ENCODE measurements around the gene CLECL1.

Gene CLECL1

DNA sequence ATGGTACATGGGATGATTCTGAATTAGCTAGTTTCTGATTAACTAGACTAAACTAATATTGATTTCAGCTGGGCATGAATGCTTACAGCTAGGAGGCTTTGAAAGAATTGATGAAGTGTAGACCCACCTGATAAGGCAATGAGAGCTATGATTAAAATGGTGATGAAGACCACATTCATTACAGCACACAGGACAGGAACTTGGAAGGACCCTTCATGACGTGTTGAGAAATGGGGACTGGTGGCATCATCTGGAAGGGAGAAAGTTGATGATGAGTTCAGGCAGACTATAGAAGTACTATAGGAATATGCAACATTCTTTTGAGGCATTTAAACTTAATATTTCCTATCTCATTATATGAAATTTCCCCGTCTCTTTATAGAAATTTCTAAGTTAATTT lies 23.3 kb upstream of the CLECL1 start:
- no peak for TF ChIP-seq POLR2A (IDR thresholded peaks at IDR 0.05; ENCODE audit: low read depth, low read length)
- no peak for FAIRE-seq
- no peak for DNase-seq (ENCODE audit: insufficient read length, low spot score)

DNA sequence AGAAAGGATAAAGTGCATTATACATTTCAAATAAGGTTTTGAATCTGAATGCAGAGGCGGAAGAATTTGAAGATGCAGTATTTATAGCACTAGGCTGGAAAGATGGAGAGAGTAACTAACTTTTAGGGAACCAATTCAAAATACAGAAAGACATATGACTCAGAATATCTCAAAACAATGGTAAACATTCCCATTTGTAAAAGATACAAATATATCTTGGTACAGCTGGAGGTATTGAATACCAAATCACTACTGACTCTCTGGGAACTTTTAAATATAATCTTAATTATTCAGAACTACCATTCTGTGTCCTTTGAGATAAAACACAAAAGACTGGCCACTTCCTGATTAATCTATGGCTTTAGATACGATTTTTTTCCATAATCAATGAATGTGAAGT lies 22.7 kb upstream of the CLECL1 start:
- no peak for DNase-seq (ENCODE audit: insufficient read length, low spot score)
- TF ChIP-seq POLR2A (IDR thresholded peaks at IDR 0.05; ENCODE audit: low read depth, low read length) = no peak
- FAIRE-seq = no peak

- FAIRE-seq (no peak), DNase-seq (ENCODE audit: insufficient read length, low spot score) (no peak)
- no peak for TF ChIP-seq POLR2A (IDR thresholded peaks at IDR 0.05; ENCODE audit: low read depth, low read length)
Observed at GRCh38 chr12:9755035-9755434, 22.1 kb upstream of the CLECL1 start.

DNA sequence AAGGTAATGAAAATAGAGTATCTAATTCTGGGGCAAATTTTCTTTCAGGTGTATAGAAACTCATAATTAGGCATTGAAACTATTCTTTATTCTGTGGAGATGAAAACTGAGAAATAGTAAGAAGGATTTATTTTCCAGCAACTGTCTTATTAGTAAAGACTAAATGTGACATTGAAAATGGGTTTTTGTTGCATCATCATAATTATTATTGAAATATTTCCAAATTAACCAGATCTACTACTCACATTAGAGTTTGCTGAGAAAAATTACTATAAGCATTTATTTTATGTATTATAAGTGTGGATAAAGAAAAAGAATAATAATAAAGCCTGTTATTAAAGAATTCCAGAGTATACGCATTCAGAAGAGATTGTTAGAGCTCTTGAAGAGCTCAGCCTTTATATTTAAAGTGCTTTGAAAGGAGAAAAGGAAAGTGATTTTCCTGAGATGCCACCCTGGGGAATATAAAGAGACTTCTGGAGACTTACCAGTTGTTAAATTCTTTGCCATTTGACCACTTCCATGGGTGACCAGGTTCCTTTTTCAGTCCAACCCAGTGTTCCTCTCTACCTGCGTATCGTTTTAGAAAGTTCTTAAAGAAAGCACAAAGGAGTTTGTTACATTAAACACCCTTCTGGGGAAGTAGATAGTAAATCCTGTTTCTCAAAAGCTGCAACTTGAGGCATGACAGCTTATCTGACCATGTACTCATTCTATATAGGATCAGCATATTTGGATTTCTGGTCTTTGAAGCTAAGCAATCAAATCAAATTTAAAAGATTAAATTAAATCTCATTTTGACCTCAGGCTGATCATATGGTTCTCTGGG lies 21.4 kb upstream of the CLECL1 start:
- FAIRE-seq = no peak
- no peak for TF ChIP-seq POLR2A (IDR thresholded peaks at IDR 0.05; ENCODE audit: low read depth, low read length)

DNA sequence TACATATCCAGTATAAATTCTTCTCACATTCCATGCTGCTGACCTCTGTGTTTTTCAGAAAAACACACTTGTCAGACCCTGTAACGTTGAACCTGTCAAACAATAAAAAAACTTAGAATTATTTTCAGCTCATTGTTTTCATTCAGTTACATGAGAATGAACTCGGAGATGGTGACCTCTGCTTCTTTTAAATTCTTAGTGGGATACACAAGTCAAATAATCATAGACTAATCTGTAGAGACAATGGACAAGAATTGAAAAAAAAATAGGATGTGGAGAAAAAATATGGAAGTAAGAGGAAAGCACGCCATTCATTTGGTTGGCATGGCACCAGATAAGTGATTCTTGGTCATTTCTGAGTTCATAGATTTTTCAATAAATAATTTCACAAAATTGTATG lies 20.6 kb upstream of the CLECL1 start:
- DNase-seq (ENCODE audit: insufficient read length, low spot score) = no peak
- TF ChIP-seq POLR2A (IDR thresholded peaks at IDR 0.05; ENCODE audit: low read depth, low read length) = no peak
- FAIRE-seq = no peak

More for the DNA sequence above, 21.4 kb upstream of the CLECL1 start:
- no peak for DNase-seq (ENCODE audit: insufficient read length, low spot score)

- DNase-seq (ENCODE audit: insufficient read length, low spot score) (no peak), FAIRE-seq (no peak)
- TF ChIP-seq POLR2A (IDR thresholded peaks at IDR 0.05; ENCODE audit: low read depth, low read length) = no peak
Observed at GRCh38 chr12:9753073-9753472, 20.2 kb upstream of the CLECL1 start.

DNA sequence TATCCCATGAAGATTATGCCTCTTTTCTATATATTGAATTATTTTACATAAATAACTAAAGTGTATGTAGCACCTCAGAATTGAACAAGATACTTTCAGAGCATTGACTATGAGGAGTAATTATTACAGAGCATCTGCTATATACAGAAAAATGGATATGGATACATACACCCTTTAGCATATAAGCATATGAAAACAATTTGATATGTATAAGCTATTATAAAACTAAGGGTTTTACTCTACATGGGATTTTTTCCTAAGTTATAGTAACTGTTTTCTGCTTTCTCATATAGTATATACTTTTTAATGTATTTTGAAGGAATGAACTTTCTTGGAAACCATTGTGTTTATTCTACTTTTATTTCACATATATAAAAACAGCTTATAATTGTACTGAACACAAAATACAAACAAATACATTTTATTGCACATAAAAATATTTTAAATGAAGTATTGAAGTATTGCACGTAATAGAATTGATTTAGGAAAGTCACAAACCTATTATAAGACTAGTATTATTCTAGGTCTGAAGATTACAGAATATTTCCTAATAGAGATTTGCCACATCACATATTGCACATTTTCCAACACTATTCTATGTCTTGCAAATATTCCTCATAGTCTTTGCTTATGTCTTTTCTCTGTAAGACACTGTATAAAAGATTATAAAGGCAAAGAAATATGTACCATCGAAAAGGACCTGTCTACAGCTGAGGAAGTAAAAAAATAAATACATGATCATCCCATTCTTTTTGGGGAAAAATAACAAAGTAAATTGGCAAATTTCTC lies 19.4 kb upstream of the CLECL1 start:
- DNase-seq (ENCODE audit: insufficient read length, low spot score) = no peak
- no peak for FAIRE-seq

DNA sequence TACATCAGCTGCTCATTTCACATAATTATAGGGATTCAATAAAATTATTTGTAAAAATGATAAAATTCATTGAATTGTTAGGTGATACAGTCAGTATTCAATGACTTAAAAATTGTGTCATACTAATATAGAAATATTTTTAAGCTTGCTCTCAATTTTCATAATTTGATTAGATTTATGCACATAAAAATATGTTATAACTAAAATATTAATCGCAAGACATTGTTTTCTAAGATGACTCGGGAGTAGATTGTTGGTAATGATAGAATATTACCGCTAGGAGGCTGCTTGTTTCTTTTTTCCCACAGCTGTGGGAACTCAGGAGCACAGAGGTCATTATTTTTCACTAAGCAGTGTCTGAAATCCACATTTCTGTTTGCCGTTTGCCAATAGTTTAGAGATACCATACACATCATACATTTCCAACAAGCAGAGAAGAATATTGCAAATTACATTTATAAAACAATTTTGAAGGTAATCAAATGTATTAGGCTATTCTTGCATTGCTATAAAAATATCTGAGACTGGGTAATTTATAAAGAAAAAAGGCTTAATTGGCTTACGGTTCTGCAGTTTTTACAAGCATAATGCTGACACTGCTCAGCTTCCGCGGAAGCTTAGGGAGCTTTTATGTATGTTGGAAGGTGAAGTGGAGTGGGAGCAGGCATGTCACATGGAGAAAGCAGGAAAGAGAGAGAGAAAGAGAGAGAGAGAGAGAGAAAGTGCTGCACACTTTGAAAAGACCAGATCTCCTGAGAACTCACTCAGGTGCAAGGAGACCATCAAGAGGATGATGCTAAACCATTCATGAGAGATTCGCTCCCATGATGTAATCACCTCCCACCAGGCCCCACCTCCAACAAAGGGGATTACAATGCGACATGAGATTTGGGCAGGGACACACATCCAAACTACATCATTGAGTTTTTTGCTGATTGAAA lies 18.6 kb upstream of the CLECL1 start:
- FAIRE-seq (peak; percentile 75), DNase-seq (ENCODE audit: insufficient read length, low spot score) (peak; percentile 15)
- no peak for TF ChIP-seq POLR2A (IDR thresholded peaks at IDR 0.05; ENCODE audit: low read depth, low read length)

More for the DNA sequence above, 19.4 kb upstream of the CLECL1 start:
- TF ChIP-seq POLR2A (IDR thresholded peaks at IDR 0.05; ENCODE audit: low read depth, low read length) = no peak

GRCh38 chr12:9750276-9751203 lies 17.6 kb upstream of the CLECL1 start:
- peak; percentile 88 for FAIRE-seq

DNA sequence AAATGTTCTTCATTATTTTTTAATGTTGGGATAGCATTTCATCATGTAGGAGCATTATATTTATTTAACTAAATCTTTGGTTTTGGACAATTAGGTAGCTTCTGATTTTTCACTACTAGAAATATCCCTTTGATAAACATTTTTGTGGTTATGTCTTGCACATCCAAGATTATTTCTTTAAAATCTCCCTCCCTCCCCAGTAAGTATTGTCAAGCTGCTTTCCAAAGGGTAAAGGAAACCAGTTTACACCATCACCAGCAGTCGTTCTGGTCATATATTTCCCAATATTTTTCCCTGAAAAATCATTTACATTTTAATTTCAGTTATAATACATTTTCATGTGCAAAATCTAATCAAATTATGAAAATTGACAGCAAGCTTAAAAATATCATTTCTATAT lies 16.7 kb upstream of the CLECL1 start:
- FAIRE-seq = no peak
- no peak for TF ChIP-seq POLR2A (IDR thresholded peaks at IDR 0.05; ENCODE audit: low read depth, low read length)
- no peak for DNase-seq (ENCODE audit: insufficient read length, low spot score)

More at GRCh38 chr12:9750276-9751203, 17.6 kb upstream of the CLECL1 start:
- no peak for TF ChIP-seq POLR2A (IDR thresholded peaks at IDR 0.05; ENCODE audit: low read depth, low read length)
- peak; percentile 45 for DNase-seq (ENCODE audit: insufficient read length, low spot score)

DNA sequence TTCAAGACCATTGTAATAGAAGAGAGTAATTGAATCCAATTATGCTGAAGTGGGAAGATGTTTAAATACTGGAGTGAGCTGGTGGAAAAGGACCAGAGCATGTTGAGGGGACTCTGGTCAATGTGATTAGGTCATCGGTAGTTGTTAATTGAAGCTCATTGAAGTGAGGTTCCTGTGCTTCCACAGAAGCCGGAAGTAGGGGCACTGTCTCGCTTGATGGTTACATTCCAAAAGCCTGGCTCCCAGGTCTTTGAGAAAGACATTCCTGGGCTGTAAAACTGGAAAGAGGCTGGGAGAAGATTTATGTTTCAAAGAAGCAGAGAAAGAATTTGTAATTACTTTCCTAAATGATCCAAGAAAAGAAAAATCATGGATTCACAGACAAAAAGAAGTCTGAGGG lies 12.3 kb upstream of the CLECL1 start:
- no peak for FAIRE-seq
- no peak for TF ChIP-seq POLR2A (IDR thresholded peaks at IDR 0.05; ENCODE audit: low read depth, low read length)
- DNase-seq (ENCODE audit: insufficient read length, low spot score) = no peak

- no peak for TF ChIP-seq POLR2A (IDR thresholded peaks at IDR 0.05; ENCODE audit: low read depth, low read length)
- no peak for FAIRE-seq
- DNase-seq (ENCODE audit: insufficient read length, low spot score) = no peak
Observed at GRCh38 chr12:9742661-9743060, 9.8 kb upstream of the CLECL1 start.

DNA sequence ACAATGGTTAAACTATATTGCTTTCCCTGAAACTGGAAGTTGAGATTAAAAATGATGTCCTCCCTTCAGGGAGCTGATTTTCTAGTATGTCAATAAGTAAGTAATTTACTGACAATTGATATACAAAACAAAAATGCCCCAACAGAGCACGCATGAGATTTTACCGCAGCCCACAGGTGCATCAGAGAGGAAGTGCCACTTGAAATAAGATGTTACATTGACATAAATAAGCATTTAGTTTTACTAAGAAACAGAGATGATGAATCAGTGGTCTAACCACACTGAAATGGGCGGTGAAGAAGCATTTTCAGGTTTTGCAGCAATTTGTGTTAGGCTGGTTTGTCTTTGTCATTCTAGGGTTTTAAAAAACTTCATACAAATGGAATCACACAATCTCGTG lies 8.8 kb upstream of the CLECL1 start:
- FAIRE-seq = no peak
- no peak for TF ChIP-seq POLR2A (IDR thresholded peaks at IDR 0.05; ENCODE audit: low read depth, low read length)
- no peak for DNase-seq (ENCODE audit: insufficient read length, low spot score)
